OCI-LY7 (cell line): ENCODE results near the gene UBAP1L. TPM values are rescaled to one million over a fixed set of nuclear protein-coding genes. Genes with fewer than 3 reads are reported as not detected.

Experiments used
- BruUV-seq: library from RNA; stranded (reverse); fragments of 400-500 nt; replicated peaks from 2 replicates; lab custom pipeline; 2021; lab: Mats Ljungman, UMichigan
- CTCF ChIA-PET: fragments of 300-600 bp; sonication (Branson Sonifier 250); formaldehyde crosslinking; loops from one replicate; lab custom pipeline; 2022; ENCODE audit warnings: antibody characterized with exemption; ENCODE audit not compliant: unreplicated experiment; lab: Charles Lee
- POLR2A ChIA-PET: fragments of 300-600 bp; sonication (Branson Sonifier 250); formaldehyde crosslinking; loops from one replicate; lab custom pipeline; 2022; ENCODE audit warnings: antibody characterized with exemption; lab: Charles Lee
- DNase-seq: peaks from one replicate; pipeline ENCODE4 v3.0.0-alpha.2; 2015; ENCODE audit warnings: low spot score
- H2AFZ ChIP-seq: fragments of 200-600 bp; sonication (generic), shearing (Covaris generic); 2 replicates; pipeline ENCODE4 v1.6.1; 2014; ENCODE audit warnings: mild to moderate bottlenecking, antibody characterized with exemption, low read length, moderate library complexity
- H3K27ac ChIP-seq: fragments of 200-600 bp; sonication (generic); 2 replicates; pipeline ENCODE4 v1.5.1; 2014; ENCODE audit warnings: mixed run types, low read depth, mild to moderate bottlenecking, moderate library complexity, low read length, inconsistent platforms; ENCODE audit not compliant: poor library complexity, severe bottlenecking
- H3K36me3 ChIP-seq: fragments of 200-600 bp; sonication (generic); 2 replicates; pipeline ENCODE4 v1.6.1; 2014; ENCODE audit warnings: mild to moderate bottlenecking, antibody characterized with exemption, low read length, moderate library complexity, mixed read lengths; ENCODE audit not compliant: insufficient read depth
- H3K4me1 ChIP-seq: fragments of 200-600 bp; sonication (generic); 2 replicates; pipeline ENCODE4 v1.5.1; 2014; ENCODE audit warnings: mild to moderate bottlenecking, low read length; ENCODE audit not compliant: insufficient read depth, poor library complexity, severe bottlenecking
- H3K4me2 ChIP-seq: fragments of 200-600 bp; sonication (generic); 2 replicates; pipeline ENCODE4 v1.6.1; 2014; ENCODE audit warnings: mild to moderate bottlenecking, low read length
- H3K4me3 ChIP-seq: fragments of 200-600 bp; sonication (generic); 2 replicates; pipeline ENCODE4 v1.5.1; 2014; ENCODE audit warnings: mild to moderate bottlenecking, low read depth, low read length; ENCODE audit not compliant: poor library complexity, severe bottlenecking
- H3K79me2 ChIP-seq: fragments of 200-600 bp; sonication (generic); 2 replicates; pipeline ENCODE4 v1.6.1; 2016; ENCODE audit warnings: low read depth, mild to moderate bottlenecking, low read length, moderate library complexity, mixed read lengths; ENCODE audit not compliant: insufficient read depth
- H3K9me2 ChIP-seq: fragments of 200-600 bp; sonication (generic); 2 replicates; pipeline ENCODE4 v1.6.1; 2016; ENCODE audit warnings: mild to moderate bottlenecking, low read length, mixed read lengths; ENCODE audit not compliant: insufficient read depth
- H3K9me3 ChIP-seq: fragments of 200-600 bp; sonication (generic); 2 replicates; pipeline ENCODE4 v1.6.1; 2014; ENCODE audit warnings: mild to moderate bottlenecking, mixed run types, low read length, mixed read lengths
- H4K20me1 ChIP-seq: fragments of 200-600 bp; sonication (generic); 2 replicates; pipeline ENCODE4 v1.6.1; 2014; ENCODE audit warnings: mild to moderate bottlenecking, antibody characterized with exemption, low read length, moderate library complexity, mixed read lengths; ENCODE audit not compliant: insufficient read depth
- EZH2phosphoT487 ChIP-seq: fragments of 200-600 bp; sonication (generic); IDR thresholded peaks from 2 replicates; pipeline ENCODE4 v1.6.1; 2018; ENCODE audit warnings: low read depth, borderline replicate concordance, mild to moderate bottlenecking, mixed run types, antibody characterized with exemption, low read length, moderate library complexity, mixed read lengths
- intact Hi-C: fragments of 100-400 bp; cut with micrococcal nuclease; formaldehyde crosslinking; loops from one replicate; pipeline ENCODE4 v1.10.0; 2022; ENCODE audit not compliant: unreplicated experiment
- total RNA-seq, 2 experiments: library from RNA; depleted of rRNA in 1 of 2; stranded (reverse); fragments of >200 nt in 1 of 2; shearing (Covaris generic) in 1 of 2; gene quantifications; 2 replicates each; pipeline ENCODE4 v1.2.3, GENCODE V29; 2014 to 2022
- TF ChIP-seq, protein P1 (sequence below): fragments of 200-600 bp; sonication (generic); conservative IDR thresholded peaks from 2 replicates; pipeline ENCODE4 v1.5.1; 2014; ENCODE audit warnings: mild to moderate bottlenecking, antibody characterized with exemption, low read length, moderate library complexity, mixed read lengths

Gene UBAP1L
- total RNA-seq, 2 experiments from 2014 or later: 7.4 to 8.3 TPM

GRCh38 chr15:65062061-65062460 is 52.9 kb downstream of the UBAP1L start:
- Histone ChIP-seq H3K9me3 (no peaks in the 10 kb centered on the region), H3K4me3 (no peak overlapping the region), H3K4me1 (no peaks in the 10 kb centered on the region), H3K4me2 (no peak overlapping the region), H3K9me2 (no peaks in the 10 kb centered on the region), H3K79me2 (no peaks in the 10 kb centered on the region), H4K20me1 (no peaks in the 10 kb centered on the region), H3K27ac (no peak overlapping the region), H3K36me3 (no peaks in the 10 kb centered on the region), H2AFZ (no peak overlapping the region)
- no peak for DNase-seq
- intact Hi-C loops: no loop called here
- TF ChIP-seq EZH2phosphoT487: no peak
- TF ChIP-seq, protein P1, sequence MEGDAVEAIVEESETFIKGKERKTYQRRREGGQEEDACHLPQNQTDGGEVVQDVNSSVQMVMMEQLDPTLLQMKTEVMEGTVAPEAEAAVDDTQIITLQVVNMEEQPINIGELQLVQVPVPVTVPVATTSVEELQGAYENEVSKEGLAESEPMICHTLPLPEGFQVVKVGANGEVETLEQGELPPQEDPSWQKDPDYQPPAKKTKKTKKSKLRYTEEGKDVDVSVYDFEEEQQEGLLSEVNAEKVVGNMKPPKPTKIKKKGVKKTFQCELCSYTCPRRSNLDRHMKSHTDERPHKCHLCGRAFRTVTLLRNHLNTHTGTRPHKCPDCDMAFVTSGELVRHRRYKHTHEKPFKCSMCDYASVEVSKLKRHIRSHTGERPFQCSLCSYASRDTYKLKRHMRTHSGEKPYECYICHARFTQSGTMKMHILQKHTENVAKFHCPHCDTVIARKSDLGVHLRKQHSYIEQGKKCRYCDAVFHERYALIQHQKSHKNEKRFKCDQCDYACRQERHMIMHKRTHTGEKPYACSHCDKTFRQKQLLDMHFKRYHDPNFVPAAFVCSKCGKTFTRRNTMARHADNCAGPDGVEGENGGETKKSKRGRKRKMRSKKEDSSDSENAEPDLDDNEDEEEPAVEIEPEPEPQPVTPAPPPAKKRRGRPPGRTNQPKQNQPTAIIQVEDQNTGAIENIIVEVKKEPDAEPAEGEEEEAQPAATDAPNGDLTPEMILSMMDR: no peak
- BruUV-seq: no TSS peak
- ChIA-PET CTCF (no interaction called here), POLR2A (interaction anchor here (0.6 to 1.5 kb wide), 2 partner anchors 12 to 572 kb away, joined by 3 to 6 read pairs; no protein-coding TSS in a partner anchor)

DNA sequence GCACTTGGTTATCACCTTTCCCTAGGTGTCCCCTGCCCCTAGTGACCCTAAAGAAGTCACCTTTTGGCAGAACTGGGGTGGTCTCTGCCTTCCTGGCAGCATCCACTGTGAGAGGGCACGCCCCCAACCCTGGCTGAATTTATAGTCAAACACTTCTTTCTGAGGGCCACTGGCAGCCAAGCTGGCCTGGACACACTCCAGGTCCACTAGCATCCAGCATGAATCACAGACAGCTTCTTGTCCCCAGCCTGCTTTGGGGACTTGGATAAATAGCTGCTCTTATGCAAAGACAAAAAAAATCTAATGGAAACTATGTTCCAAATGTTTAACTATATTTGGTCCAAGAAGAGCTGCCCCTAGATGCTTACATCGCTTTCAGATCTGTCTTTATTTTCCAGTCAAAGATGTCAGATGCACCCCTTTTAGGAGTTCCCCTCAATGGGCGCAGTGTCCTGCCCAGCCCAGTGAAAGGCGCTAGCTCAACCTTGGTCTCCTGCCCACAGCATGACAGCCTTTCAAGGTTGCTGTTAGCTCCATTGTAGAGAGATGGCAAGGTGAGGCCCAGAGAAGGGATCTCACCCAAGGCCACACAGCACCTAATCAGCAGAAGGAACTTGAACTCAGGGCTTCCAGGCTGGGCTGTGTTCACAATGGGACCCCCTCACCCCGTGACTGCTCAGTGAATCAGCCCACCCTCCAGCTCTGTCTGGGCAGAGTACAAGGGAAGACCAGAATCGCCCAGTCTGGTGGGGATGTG is 54.2 kb downstream of the UBAP1L start:
- Histone ChIP-seq H3K79me2 (no peaks in the 10 kb centered on the region), H3K4me2 (no peak overlapping the region), H2AFZ (no peak overlapping the region), H3K4me3 (no peak overlapping the region), H3K4me1 (no peaks in the 10 kb centered on the region), H4K20me1 (no peaks in the 10 kb centered on the region), H3K27ac (no peak overlapping the region), H3K9me3 (no peaks in the 10 kb centered on the region), H3K9me2 (no peaks in the 10 kb centered on the region), H3K36me3 (no peaks in the 10 kb centered on the region)
- no peak for DNase-seq
- BruUV-seq: no TSS peak
- CTCF ChIA-PET: no interaction called here
- TF ChIP-seq EZH2phosphoT487: no peak
- TF ChIP-seq, protein P1: no peak
- intact Hi-C loops: no loop called here
- POLR2A ChIA-PET: interaction anchor here (1.5 kb wide), 1 partner anchor 13 kb away, joined by 6 read pairs; no protein-coding TSS in a partner anchor

DNA sequence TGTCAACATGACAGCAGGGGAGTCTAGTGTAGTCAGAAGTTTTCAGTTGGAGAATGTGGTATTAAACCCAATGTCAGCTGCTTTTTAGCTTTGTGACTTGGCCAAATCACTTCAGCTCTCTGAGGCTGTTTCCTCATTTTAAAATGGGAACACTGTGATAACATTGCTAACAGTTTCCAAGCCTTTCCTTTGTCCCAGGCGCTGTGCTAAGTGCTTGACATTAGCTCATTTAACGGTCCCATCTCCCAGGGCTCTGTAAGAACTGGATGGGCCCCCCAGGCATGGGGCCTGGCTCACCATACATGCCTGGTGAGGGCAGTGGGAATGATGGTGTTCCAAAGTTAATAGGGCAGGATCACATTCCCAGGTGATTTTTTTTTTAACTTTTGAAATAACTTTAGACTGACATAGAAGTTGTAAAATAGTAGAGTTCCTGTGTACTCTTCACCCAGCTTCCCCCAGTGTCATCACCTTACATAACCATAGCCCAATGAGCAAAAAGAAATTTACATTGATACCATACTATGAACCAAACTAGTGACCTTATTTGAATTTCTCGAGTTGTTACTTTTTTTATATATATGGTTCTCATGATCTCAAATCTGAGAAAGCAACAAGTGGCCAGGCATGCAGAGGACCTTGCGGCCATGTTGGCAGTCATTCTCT is 54.9 kb downstream of the UBAP1L start:
- H3K4me3 ChIP-seq: no peak overlapping the region
- no peaks in the 10 kb centered on the region for H3K79me2 ChIP-seq
- H4K20me1 ChIP-seq: no peaks in the 10 kb centered on the region
- H2AFZ ChIP-seq: no peak overlapping the region
- H3K27ac ChIP-seq: no peak overlapping the region
- H3K4me2 ChIP-seq: no peak overlapping the region
- CTCF ChIA-PET: no interaction called here
- intact Hi-C loops: no loop called here
- DNase-seq: no peak
- POLR2A ChIA-PET: interaction anchor here (0.6 to 0.8 kb wide), 2 partner anchors 21 to 870 kb away, joined by 3 read pairs; no protein-coding TSS in a partner anchor
- no peak for TF ChIP-seq EZH2phosphoT487
- TF ChIP-seq, protein P1: no peak
- no peaks in the 10 kb centered on the region for H3K36me3 ChIP-seq
- no peaks in the 10 kb centered on the region for H3K9me3 ChIP-seq
- no peaks in the 10 kb centered on the region for H3K9me2 ChIP-seq
- no TSS peak for BruUV-seq
- no peaks in the 10 kb centered on the region for H3K4me1 ChIP-seq
